Brain microvascular endothelial cell (primary cell): ENCODE results near the gene SPATA46.
"Not testable (repeated sequence)": the region's sequence is repeated elsewhere in the genome, so short reads cannot be mapped to it uniquely, and the experiment has no call there.

ENCODE experiments used
- DNase-seq: peaks from one replicate; pipeline ENCODE4 v3.0.0-alpha.2; 2020
- H3K27ac ChIP-seq: fragments of 250-450 bp; sonication (Bioruptor Pico); 2 replicates; pipeline ENCODE4 v1.5.1; 2020; ENCODE audit warnings: mild to moderate bottlenecking, moderate library complexity
- H3K27me3 ChIP-seq: fragments of 250-450 bp; sonication (Bioruptor Pico); replicated peaks from 2 replicates; pipeline ENCODE4 v1.5.1; 2020; ENCODE audit warnings: mild to moderate bottlenecking
- H3K36me3 ChIP-seq: fragments of 250-450 bp; sonication (Bioruptor Pico); replicated peaks from 2 replicates; pipeline ENCODE4 v1.5.1; 2020; ENCODE audit warnings: mild to moderate bottlenecking
- H3K4me3 ChIP-seq: 2 replicates; pipeline ENCODE4 v1.5.1; 2011; ENCODE audit warnings: low read depth, mild to moderate bottlenecking, control low read depth, low read length, moderate library complexity
- CTCF ChIP-seq: IDR thresholded peaks from 2 replicates; pipeline ENCODE4 v1.5.1; 2011; ENCODE audit warnings: low read depth, mild to moderate bottlenecking, moderate library complexity, low read length, control low read depth, inconsistent platforms; ENCODE audit errors: missing control alignments
- in situ Hi-C: cut with HindIII; loops from 2 replicates; pipeline ENCODE4 v1.10.0; 2017; ENCODE audit warnings: low sequenced_read_pairs, low pct_ligation_motif_present

Gene SPATA46

GRCh38 chr1:162376691-162377090, at the start of gene SPATA46:
Gene SPATA46 (minus strand): TSS chr1:162376854. CDS start chr1:162376790, 64 bp downstream.
- no peaks in the 10 kb centered on the region for H3K27me3 ChIP-seq
- no peaks in the 10 kb centered on the region for H3K36me3 ChIP-seq
- no peak within 1 kb of the TSS for H3K4me3 ChIP-seq
- H3K27ac ChIP-seq = no peak within 1 kb of the TSS
- no peak for DNase-seq
- TF ChIP-seq CTCF = no peak
- in situ Hi-C loops = no loop called here

GRCh38 chr1:162422662-162423375, 46.2 kb upstream of the SPATA46 start:
- H3K36me3 ChIP-seq = no peaks in the 10 kb centered on the region
- no peak overlapping the region for H3K4me3 ChIP-seq
- H3K27ac ChIP-seq = no peak overlapping the region
- in situ Hi-C loops = no loop called here
- TF ChIP-seq CTCF = no peak
- no peaks in the 10 kb centered on the region for H3K27me3 ChIP-seq
- no peak for DNase-seq

- in situ Hi-C loops = no loop called here
These were observed 44.9 kb upstream of the SPATA46 start for GRCh38 chr1:162421258-162422164.

GRCh38 chr1:162420120-162420519, 43.5 kb upstream of the SPATA46 start:
- in situ Hi-C loops = no loop called here
- H3K27ac ChIP-seq = no peak overlapping the region
- no peak for TF ChIP-seq CTCF

More at GRCh38 chr1:162421258-162422164, 44.9 kb upstream of the SPATA46 start:
- no peak overlapping the region for H3K27ac ChIP-seq
- no peaks in the 10 kb centered on the region for H3K36me3 ChIP-seq
- H3K27me3 ChIP-seq = no peaks in the 10 kb centered on the region
- no peak overlapping the region for H3K4me3 ChIP-seq
- DNase-seq = no peak
- no peak for TF ChIP-seq CTCF

GRCh38 chr1:162419450-162419931, 42.8 kb upstream of the SPATA46 start:
- H3K36me3 ChIP-seq, in situ Hi-C loops, H3K27me3 ChIP-seq, DNase-seq, H3K27ac ChIP-seq, H3K4me3 ChIP-seq: not testable (repeated sequence)

More at GRCh38 chr1:162420120-162420519, 43.5 kb upstream of the SPATA46 start:
- Histone ChIP-seq H3K27me3 (no peaks in the 10 kb centered on the region), H3K4me3 (no peak overlapping the region), H3K36me3 (no peaks in the 10 kb centered on the region)
- no peak for DNase-seq

- H3K36me3 ChIP-seq, H3K27me3 ChIP-seq, H3K4me3 ChIP-seq, H3K27ac ChIP-seq, DNase-seq, in situ Hi-C loops: not testable (repeated sequence)
These were observed 41.9 kb upstream of the SPATA46 start for GRCh38 chr1:162418584-162418983.
